GM12865 (cell line): Measurements from ENCODE around the gene TRAF2.
A peak's percentile ranks its signal among the peaks of the same experiment; 100 is the strongest.

Experiments
- DNase-seq: peaks from one replicate; pipeline ENCODE4 v3.0.0; 2010; ENCODE audit warnings: low read depth
- H3K4me3 ChIP-seq: 2 replicates; pipeline ENCODE4 v1.5.1; 2011; ENCODE audit warnings: mild to moderate bottlenecking, low read depth, low read length, control low read depth
- CTCF ChIP-seq: IDR thresholded peaks from 2 replicates; pipeline ENCODE4 v1.5.1; 2011; ENCODE audit warnings: low read length, control low read depth, low read depth, inconsistent platforms; ENCODE audit not compliant: insufficient read depth; ENCODE audit errors: missing control alignments

The TRAF2 gene

GRCh38 chr9:136853596-136854112 is 32.7 kb upstream of the TRAF2 start:
- no peak overlapping the region for H3K4me3 ChIP-seq
- peak; percentile 66 for DNase-seq
- TF ChIP-seq CTCF, result peak; percentile 43

- no peak overlapping the region for H3K4me3 ChIP-seq
- no peak for TF ChIP-seq CTCF
- no peak for DNase-seq
These were observed 32.0 kb upstream of the TRAF2 start for GRCh38 chr9:136854113-136854841.

GRCh38 chr9:136854842-136855460 is 31.4 kb upstream of the TRAF2 start:
- no peak overlapping the region for H3K4me3 ChIP-seq
- TF ChIP-seq CTCF, result no peak
- DNase-seq, result no peak

- H3K4me3 ChIP-seq, result no peak overlapping the region
- DNase-seq, result no peak
- TF ChIP-seq CTCF, result no peak
These were observed 30.7 kb upstream of the TRAF2 start for GRCh38 chr9:136855461-136856078.

GRCh38 chr9:136856079-136856476 is 30.2 kb upstream of the TRAF2 start:
- TF ChIP-seq CTCF, result no peak
- no peak for DNase-seq
- no peak overlapping the region for H3K4me3 ChIP-seq

GRCh38 chr9:136856541-136857141 is 29.7 kb upstream of the TRAF2 start:
- DNase-seq, result no peak
- H3K4me3 ChIP-seq, result no peak overlapping the region
- TF ChIP-seq CTCF, result no peak
